Spinal cord (tissue), 10 donors: ENCODE measurements around the gene COL23A1. TPM values are rescaled to one million over a fixed set of nuclear protein-coding genes. Genes with fewer than 3 reads are reported as not detected.
"Not testable (repeated sequence)": the region's sequence is repeated elsewhere in the genome, so short reads cannot be mapped to it uniquely, and the experiment has no call there.

Experiments used
- DNase-seq, 6 donors: peaks; one replicate each; pipeline versions ENCODE4 v3.0.0 to v3.0.0-alpha.2; 2013 to 2015; ENCODE audit warnings: low spot score in 6 of 6, low read depth in 4 of 6
- H3K27ac ChIP-seq: one replicate; pipeline ENCODE4 v1.5.1; 2013; ENCODE audit warnings: low read depth, low read length, control low read depth
- H3K27me3 ChIP-seq: one replicate; pipeline ENCODE4 v1.6.1; 2013; ENCODE audit warnings: low read length; ENCODE audit not compliant: control insufficient read depth, insufficient read depth
- H3K36me3 ChIP-seq: one replicate; pipeline ENCODE4 v1.6.1; 2013; ENCODE audit warnings: low read length; ENCODE audit not compliant: control insufficient read depth, insufficient read depth
- H3K4me1 ChIP-seq: one replicate; pipeline ENCODE4 v1.6.1; 2013; ENCODE audit warnings: low read length; ENCODE audit not compliant: control insufficient read depth, insufficient read depth
- H3K4me3 ChIP-seq: one replicate; pipeline ENCODE4 v1.5.1; 2013; ENCODE audit warnings: low read depth, low read length, control low read depth
- H3K9me3 ChIP-seq: one replicate; pipeline ENCODE4 v1.6.1; 2013; ENCODE audit warnings: low read length; ENCODE audit not compliant: control insufficient read depth, insufficient read depth
- WGBS: methylation state at CpG from one replicate; pipeline ENCODE4 v1.1.5; 2013; ENCODE audit warnings: missing lambda C conversion rate; ENCODE audit not compliant: insufficient coverage; 5-methylcytosine and 5-hydroxymethylcytosine counted together
- polyA plus RNA-seq, 2 donors: library from polyadenylated mRNA; unstranded; fragments of 120-200 nt; gene quantifications; one replicate each; pipeline ENCODE4 v1.2.1, GENCODE V29; 2013; ENCODE audit not compliant: insufficient read length in 2 of 2
- total RNA-seq, 2 donors: library from RNA; depleted of rRNA in 1 of 2; stranded (reverse); fragments of 120-200 nt in 1 of 2; fragments of >200 nt in 1 of 2; gene quantifications; one replicate each; pipeline versions ENCODE4 v1.2.3 to v1.2.4, GENCODE V29; 2013 to 2014
- donor health status: healthy.

Gene COL23A1
- total and polyA plus RNA-seq, 4 donors: 2.8 to 9.7 (median 8.0) TPM

- H3K27ac ChIP-seq, H3K27me3 ChIP-seq, H3K9me3 ChIP-seq, H3K4me3 ChIP-seq, H3K4me1 ChIP-seq, DNase-seq, H3K36me3 ChIP-seq: not testable (repeated sequence)
- WGBS: 81% methylated on average over 7 of the region's 11 CpGs
These were observed 392.0 kb downstream of the COL23A1 start for GRCh38 chr5:178198151-178198550.

DNA sequence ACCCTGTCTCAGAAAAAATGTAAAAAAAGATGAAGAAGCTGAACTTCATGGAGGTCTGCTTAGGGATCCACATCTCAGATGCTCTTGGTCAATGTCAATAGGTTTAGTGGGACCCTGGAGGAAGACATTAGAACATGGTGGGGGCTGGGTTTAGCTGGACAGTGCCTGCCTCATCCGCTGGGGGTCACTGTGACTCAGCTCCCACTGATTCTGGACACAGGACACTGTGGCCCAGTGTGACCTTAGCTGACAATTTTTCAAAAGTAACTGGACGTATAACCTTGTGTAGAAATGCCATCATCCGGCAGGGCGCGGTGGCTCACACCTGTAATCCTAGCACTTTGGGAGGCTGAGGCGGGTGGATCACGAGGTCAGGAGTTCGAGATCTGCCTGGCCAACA lies 393.2 kb downstream of the COL23A1 start:
- H3K27ac ChIP-seq: no peak overlapping the region
- peaks cover 6% of the 10 kb centered on the region for H3K4me1 ChIP-seq
- H3K4me3 ChIP-seq: no peak overlapping the region
- H3K9me3 ChIP-seq: peaks cover 1% of the 10 kb centered on the region
- no peak for DNase-seq
- H3K36me3 ChIP-seq: no peaks in the 10 kb centered on the region
- H3K27me3 ChIP-seq: no peaks in the 10 kb centered on the region
- WGBS: 83% methylated on average over 7 of the region's 8 CpGs

DNA sequence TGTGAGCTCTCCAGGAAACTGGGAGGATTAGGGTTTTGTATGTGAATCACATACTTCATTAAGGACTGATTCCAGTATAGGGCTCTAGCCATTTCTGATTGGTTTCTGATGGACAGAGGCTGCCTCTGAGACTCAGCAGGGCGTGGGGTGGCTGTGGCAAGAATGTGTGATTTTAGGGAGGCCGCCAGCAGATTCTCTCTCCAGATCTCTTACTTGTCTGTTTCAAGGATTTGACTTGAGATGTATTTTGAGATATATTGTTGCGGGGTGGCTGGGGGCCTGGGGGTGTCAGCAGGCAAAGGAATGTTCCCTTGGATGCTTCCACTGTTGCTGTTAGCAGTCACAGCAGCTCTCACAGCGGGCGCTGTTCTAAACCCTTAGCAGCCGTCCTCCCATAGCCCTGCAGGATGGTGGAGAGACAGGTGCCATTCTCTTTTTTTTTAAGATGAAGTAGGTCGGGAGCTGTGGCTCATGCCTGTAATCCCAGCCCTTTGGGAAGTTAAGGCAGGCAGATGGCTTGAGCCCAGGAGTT lies 393.8 kb downstream of the COL23A1 start:
- Histone ChIP-seq H3K4me1 (peaks cover 6% of the 10 kb centered on the region), H3K27ac (no peak overlapping the region), H3K36me3 (no peaks in the 10 kb centered on the region), H3K4me3 (no peak overlapping the region), H3K9me3 (peaks cover 1% of the 10 kb centered on the region), H3K27me3 (no peaks in the 10 kb centered on the region)
- 44% methylated on average over 5 of the region's 7 CpGs for WGBS
- peak in 1 of 6 donors; percentile 56 for DNase-seq

DNA sequence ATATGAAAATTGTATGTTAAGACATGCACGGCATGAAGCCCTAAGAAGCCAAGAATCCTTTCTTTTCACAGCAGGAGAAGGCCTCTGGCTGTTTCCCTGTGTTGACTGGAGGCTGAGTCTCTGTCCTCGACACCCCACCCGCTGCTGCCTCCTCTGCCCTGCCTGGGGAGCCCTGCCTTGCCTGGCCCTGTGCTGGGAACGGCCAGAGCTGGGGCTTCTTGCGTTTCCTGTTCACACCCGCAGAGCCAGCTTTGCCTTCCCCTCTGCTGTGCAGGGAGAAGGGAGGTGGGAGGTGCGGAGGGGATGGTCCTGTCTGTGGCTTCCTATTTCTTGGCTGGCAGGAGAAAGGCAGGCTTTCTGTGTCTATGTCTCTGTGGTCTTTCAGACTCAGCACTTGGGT lies 396.2 kb downstream of the COL23A1 start:
- Histone ChIP-seq H3K4me3 (no peak overlapping the region), H3K4me1 (no peaks in the 10 kb centered on the region), H3K36me3 (no peaks in the 10 kb centered on the region), H3K27me3 (no peaks in the 10 kb centered on the region), H3K9me3 (peaks cover 1% of the 10 kb centered on the region), H3K27ac (no peak overlapping the region)
- WGBS: 61% methylated on average over 7 of the region's 7 CpGs
- no peak for DNase-seq

DNA sequence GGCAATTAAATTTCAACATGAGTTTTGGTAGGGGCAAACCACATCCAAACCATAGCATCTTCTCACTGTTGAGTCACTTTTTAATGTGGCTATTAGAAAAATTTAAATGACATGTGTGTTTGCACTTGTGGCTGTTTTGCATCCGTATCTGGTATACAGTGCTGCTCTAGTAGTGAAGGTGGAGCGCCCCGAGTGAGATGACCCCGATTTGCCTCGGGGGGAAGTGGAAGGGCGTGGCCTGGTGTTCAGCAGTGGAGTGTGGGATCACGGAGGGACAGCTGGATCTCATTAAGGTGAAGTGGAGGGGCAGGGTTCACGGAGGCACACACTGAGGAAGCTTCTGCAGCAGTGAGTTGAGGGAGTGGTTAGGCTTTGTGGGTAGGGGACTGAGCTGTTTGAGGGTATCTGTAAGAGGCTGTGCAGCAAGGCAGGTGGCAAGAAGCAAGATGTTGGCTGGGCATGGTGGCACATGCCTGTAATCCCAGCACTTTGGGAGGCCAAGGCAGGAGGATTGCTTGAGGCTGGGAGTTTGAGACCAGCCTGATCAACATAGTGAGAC lies 396.9 kb downstream of the COL23A1 start:
- 84% methylated on average over 8 of the region's 8 CpGs for WGBS
- H3K9me3 ChIP-seq: peaks cover 1% of the 10 kb centered on the region
- no peak overlapping the region for H3K27ac ChIP-seq
- H3K4me1 ChIP-seq: no peaks in the 10 kb centered on the region
- H3K4me3 ChIP-seq: no peak overlapping the region
- no peak for DNase-seq
- H3K36me3 ChIP-seq: no peaks in the 10 kb centered on the region
- H3K27me3 ChIP-seq: no peaks in the 10 kb centered on the region

DNA sequence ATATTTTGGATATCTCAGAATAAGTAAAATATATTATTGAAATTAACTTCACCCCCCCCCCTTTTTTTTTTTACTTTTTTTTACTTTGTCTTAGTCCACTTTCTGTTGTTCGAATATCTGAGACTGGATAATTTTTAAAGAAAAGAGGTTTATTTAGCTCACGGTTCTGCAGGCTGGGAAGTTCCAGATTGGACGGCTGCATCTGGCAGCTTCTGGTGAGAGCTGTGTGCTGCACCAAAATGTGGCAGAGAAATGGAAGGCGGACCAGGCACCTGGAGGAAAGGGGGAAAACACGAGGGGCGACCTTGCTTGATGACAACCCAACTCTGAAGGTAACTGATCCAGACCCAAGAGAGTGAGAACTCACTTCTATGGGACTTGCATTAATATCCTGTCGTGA lies 397.4 kb downstream of the COL23A1 start:
- Histone ChIP-seq H3K27me3 (no peaks in the 10 kb centered on the region), H3K4me1 (no peaks in the 10 kb centered on the region), H3K4me3 (no peak overlapping the region), H3K36me3 (no peaks in the 10 kb centered on the region), H3K9me3 (peaks cover 1% of the 10 kb centered on the region), H3K27ac (no peak overlapping the region)
- WGBS: 94% methylated on average over 6 of the region's 7 CpGs
- DNase-seq: no peak

- Histone ChIP-seq H3K4me1 (peaks cover under 1% of the 10 kb centered on the region), H3K27me3 (no peaks in the 10 kb centered on the region), H3K4me3 (no peak overlapping the region), H3K27ac (no peak overlapping the region), H3K9me3 (peaks cover 1% of the 10 kb centered on the region), H3K36me3 (no peaks in the 10 kb centered on the region)
- 100% methylated on average over 2 of the region's 2 CpGs for WGBS
- no peak for DNase-seq
These were observed 397.9 kb downstream of the COL23A1 start for GRCh38 chr5:178192244-178192643.

DNA sequence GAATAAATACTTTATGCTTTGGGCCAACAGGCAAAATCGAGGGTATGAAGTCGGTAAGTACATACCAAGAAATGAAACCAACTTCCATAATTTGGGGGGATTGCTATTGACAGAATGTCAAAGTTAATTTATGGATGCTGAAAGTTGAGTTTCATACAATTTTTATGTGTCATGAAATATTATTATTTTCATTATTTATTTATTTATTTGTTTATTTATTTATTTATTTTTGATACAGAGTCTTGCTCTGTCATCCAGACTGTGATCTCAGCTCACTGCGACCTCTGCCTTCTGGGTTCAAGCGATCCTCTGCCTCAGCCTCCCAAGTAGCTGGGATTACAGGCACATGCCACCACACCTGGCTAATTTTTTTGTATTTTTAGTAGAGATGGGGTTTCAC lies 398.5 kb downstream of the COL23A1 start:
- Histone ChIP-seq H3K36me3 (no peaks in the 10 kb centered on the region), H3K27ac (no peak overlapping the region), H3K9me3 (peaks cover 1% of the 10 kb centered on the region), H3K27me3 (no peaks in the 10 kb centered on the region), H3K4me1 (peaks cover 4% of the 10 kb centered on the region), H3K4me3 (no peak overlapping the region)
- WGBS: 75% methylated on average over 2 of the region's 4 CpGs
- DNase-seq: no peak

- H3K36me3 ChIP-seq: no peaks in the 10 kb centered on the region
- no peaks in the 10 kb centered on the region for H3K27me3 ChIP-seq
- peaks cover 1% of the 10 kb centered on the region for H3K9me3 ChIP-seq
- peaks cover 4% of the 10 kb centered on the region for H3K4me1 ChIP-seq
- H3K4me3 ChIP-seq: no peak overlapping the region
- WGBS: 58% methylated on average over 2 of the region's 2 CpGs
- DNase-seq: no peak
- no peak overlapping the region for H3K27ac ChIP-seq
These were observed 400.8 kb downstream of the COL23A1 start for GRCh38 chr5:178189433-178189832.
